Measurements from ENCODE around the gene C22orf23. TPM values are rescaled to one million over a fixed set of nuclear protein-coding genes. Genes with fewer than 3 reads are reported as not detected.
A peak's percentile ranks its signal among the peaks of the same experiment; 100 is the strongest.

Gene C22orf23
- total RNA-seq (2012; rRNA removed): 0.28 and 0.54 TPM in 2 replicates
- polyA plus RNA-seq (2012; rRNA removed): 0.39 and 0.50 TPM in 2 replicates
- polyA plus RNA-seq (2012; cell fraction: cytosol; rRNA removed): 0.31 and 0.54 TPM in 2 replicates
- polyA plus RNA-seq (2012; cell fraction: nucleus; rRNA removed; ENCODE audit: low replicate concordance): 1.0 TPM in 2 replicates
- percentile 16 among the genes with signal in this experiment for Bru-seq, nascent RNA
- percentile 20 among the genes with signal in this experiment for BruChase-seq, experiment 1, labeled RNA remaining after a 6-hour chase
- percentile 14 among the genes with signal in this experiment for BruChase-seq, experiment 2, labeled RNA remaining after a 2-hour chase
- long read RNA-seq, partial matches to known transcripts: 1 of 9 reads
- long read RNA-seq, other reads (novel, unspliced or antisense): 7 of 9 reads

DNA sequence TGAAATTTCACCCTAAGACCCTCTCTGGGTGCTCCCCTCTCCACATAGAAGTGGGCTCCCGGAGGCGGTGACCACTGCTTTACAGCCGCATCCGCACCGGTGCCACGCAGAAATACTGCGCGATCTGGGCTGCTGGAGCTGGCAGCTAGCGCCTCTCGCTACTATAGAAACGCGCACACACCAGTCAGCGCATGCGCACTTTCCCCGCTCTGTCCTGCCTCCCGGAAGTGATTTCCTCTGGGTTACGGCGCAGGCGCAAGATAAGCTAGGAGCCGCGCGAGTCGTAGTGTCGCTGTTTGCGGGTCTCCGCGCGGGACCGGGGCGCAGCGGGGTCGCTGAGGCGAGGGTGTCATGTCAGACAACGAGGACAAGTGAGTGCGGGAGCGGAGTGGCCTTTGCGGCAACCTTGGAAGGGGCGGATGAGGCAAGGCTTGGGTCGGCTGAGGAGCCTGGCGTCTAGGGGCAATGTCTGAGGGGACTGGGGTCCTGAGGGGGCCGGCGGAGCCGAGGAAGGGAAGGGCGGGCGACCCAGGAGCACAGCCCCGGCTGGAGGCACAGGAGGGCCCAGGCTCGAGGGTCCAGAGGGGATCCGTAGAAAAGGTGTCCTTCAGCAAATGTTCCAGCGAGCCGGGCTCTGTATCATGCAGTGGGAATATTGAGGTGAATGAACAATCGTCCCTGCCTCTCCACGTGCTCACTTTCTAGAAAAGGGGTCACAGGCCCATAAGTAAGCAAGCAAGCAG lies at the start of gene C22orf23, which contains the start of gene POLR2F:
Gene C22orf23, minus strand, starts transcription at position 165 of the 743 bp plus-strand sequence. CDS start 452 bp downstream, outside the sequence.
Gene POLR2F, plus strand, starts transcription at position 263 of the 743 bp plus-strand sequence. Its CDS starts 89 bp downstream, at position 352.
- POLR2A ChIA-PET (ENCODE audit: unreplicated experiment): no interaction called here
- H3K27ac ChIP-seq (ENCODE audit: insufficient read depth, low read length): peak within 1 kb of the TSS; percentile 89
- H3K9ac ChIP-seq (ENCODE audit: low read depth, low read length): peak within 1 kb of the TSS; percentile 95
- peak within 1 kb of the TSS; percentile 95 for H3K23ac ChIP-seq (ENCODE audit: low read depth, low read length)
- no peak within 1 kb of the TSS for H2BK15ac ChIP-seq (ENCODE audit: low read depth, low read length)
- in situ Hi-C loops (cut with MboI; ENCODE audit: low sequenced_read_pairs) (no loop called here), dilution Hi-C loops (cut with HindIII; ENCODE audit: low sequenced_read_pairs, unreplicated experiment) (no loop called here), intact Hi-C loops (cut with micrococcal nuclease) (no loop called here)
- peak within 1 kb of the TSS; percentile 67; the same call in 1 of the 2 replicates for H3K56ac ChIP-seq (ENCODE audit: extremely low read depth, insufficient read depth, low read length)
- H2AFZ ChIP-seq (replicated peaks; ENCODE audit: low read length, poor library complexity): peak within 1 kb of the TSS; percentile 100
- ATAC-seq (ENCODE audit: low read depth) (peak; percentile 88), DNase-seq (peak; percentile 92)
- peak within 1 kb of the TSS; percentile 92 for H3K4me2 ChIP-seq (ENCODE audit: low read depth, low read length)
- H3K18ac ChIP-seq (ENCODE audit: low read depth, low read length): no peak within 1 kb of the TSS
- H4K8ac ChIP-seq (ENCODE audit: low read depth in 2 of 2, low read length in 2 of 2): peak within 1 kb of the TSS; percentile 71 to 97
- H3K36me3 ChIP-seq (ENCODE audit: control insufficient read depth, insufficient read depth, low read length): peaks cover 16% of the 10 kb centered on the region
- H4K91ac ChIP-seq (ENCODE audit: insufficient read depth, low read depth, low read length): peak within 1 kb of the TSS; percentile 82
- no peak for TF ChIP-seq CEBPB (IDR thresholded peaks at IDR 0.05; ENCODE audit: low read depth, low read length)
- peak; percentile 76 for TF ChIP-seq MXI1 (IDR thresholded peaks at IDR 0.05; ENCODE audit: borderline replicate concordance, low read depth, low read length)
- peak; percentile 72 for TF ChIP-seq POLR2A (IDR thresholded peaks at IDR 0.05; ENCODE audit: low read depth, low read length)
- no peak for TF ChIP-seq BHLHE40 (IDR thresholded peaks at IDR 0.05; ENCODE audit: low read depth, low read length)
- peak; percentile 49; the same call in 1 of the 2 replicates for TF ChIP-seq MAZ (IDR thresholded peaks at IDR 0.05; ENCODE audit: borderline replicate concordance, low read depth, low read length)
- no peak for TF ChIP-seq RFX5 (IDR thresholded peaks at IDR 0.05; ENCODE audit: low read depth, low read length)
- no TSS peak for BruUV-seq (replicated peaks)
- CTCF ChIA-PET: no interaction called here
- peak within 1 kb of the TSS; percentile 74 for H4K5ac ChIP-seq (ENCODE audit: low read depth, low read length)
- no peaks in the 10 kb centered on the region; the same call in 1 of the 2 replicates for H4K20me1 ChIP-seq (ENCODE audit: insufficient read depth, low read length)
- H3K79me1 ChIP-seq (ENCODE audit: low read depth in 1 of 2, low read length in 2 of 2): peaks cover 18 to 29% of the 10 kb centered on the region in 2 experiments
- peak within 1 kb of the TSS; percentile 98 for H2AK9ac ChIP-seq (replicated peaks; ENCODE audit: low read depth, low read length, poor library complexity)
- H2AK5ac ChIP-seq (ENCODE audit: low read depth, low read length): peak within 1 kb of the TSS; percentile 88
- H2BK120ac ChIP-seq (ENCODE audit: low read depth, low read length): peak within 1 kb of the TSS; percentile 46; the same call in 1 of the 2 replicates
- peaks cover 3% of the 10 kb centered on the region for H3K9me1 ChIP-seq (ENCODE audit: insufficient read depth, low read length)
- H3K4me3 ChIP-seq (ENCODE audit: insufficient read depth, low read depth, low read length): peak within 1 kb of the TSS; percentile 80
- no peaks in the 10 kb centered on the region for H3K9me3 ChIP-seq (ENCODE audit: control insufficient read depth, insufficient read depth, low read length)
- no peaks in the 10 kb centered on the region for H3K27me3 ChIP-seq (ENCODE audit: control insufficient read depth, insufficient read depth, low read length)
- peak within 1 kb of the TSS; percentile 95 for H3K14ac ChIP-seq (replicated peaks; ENCODE audit: low read depth, low read length)
- H3K4ac ChIP-seq (ENCODE audit: low read depth, low read length): peak within 1 kb of the TSS; percentile 92
- H3K4me1 ChIP-seq (ENCODE audit: control insufficient read depth, insufficient read depth, low read length): peaks cover 5% of the 10 kb centered on the region
- no peak within 1 kb of the TSS for H2BK20ac ChIP-seq (ENCODE audit: low read depth, low read length)
- peak within 1 kb of the TSS; percentile 76 for H2BK5ac ChIP-seq (ENCODE audit: low read depth, low read length, poor library complexity, severe bottlenecking)
- WGBS, 2 experiments (ENCODE audit: extremely low coverage in 2 of 2, insufficient read length in 1 of 2): 0% methylated on average over 40 of the region's 52 CpGs; no CpG with 5 or more reads in 1 of the 2 experiments
